Erythroblast (primary cell): ENCODE data around the gene MLXIPL.

ENCODE experiments used
- GATA1 ChIP-seq: IDR thresholded peaks from 2 replicates; pipeline ENCODE4 v1.6.1; 2011; ENCODE audit warnings: low read depth, mild to moderate bottlenecking, control low read depth, low read length, moderate library complexity
- POLR2A ChIP-seq: IDR thresholded peaks from 2 replicates; pipeline ENCODE4 v1.6.1; 2011; ENCODE audit warnings: mild to moderate bottlenecking, low read length

- TF ChIP-seq POLR2A (no peak), GATA1 (no peak)
These were observed 1.2 kb downstream of the MLXIPL start for GRCh38 chr7:73622909-73623797.
